ENCODE results near the gene FAM111A.
"Not testable (repeated sequence)": the region's sequence is repeated elsewhere in the genome, so short reads cannot be mapped to it uniquely, and the experiment has no call there.

FAM111A gene

DNA sequence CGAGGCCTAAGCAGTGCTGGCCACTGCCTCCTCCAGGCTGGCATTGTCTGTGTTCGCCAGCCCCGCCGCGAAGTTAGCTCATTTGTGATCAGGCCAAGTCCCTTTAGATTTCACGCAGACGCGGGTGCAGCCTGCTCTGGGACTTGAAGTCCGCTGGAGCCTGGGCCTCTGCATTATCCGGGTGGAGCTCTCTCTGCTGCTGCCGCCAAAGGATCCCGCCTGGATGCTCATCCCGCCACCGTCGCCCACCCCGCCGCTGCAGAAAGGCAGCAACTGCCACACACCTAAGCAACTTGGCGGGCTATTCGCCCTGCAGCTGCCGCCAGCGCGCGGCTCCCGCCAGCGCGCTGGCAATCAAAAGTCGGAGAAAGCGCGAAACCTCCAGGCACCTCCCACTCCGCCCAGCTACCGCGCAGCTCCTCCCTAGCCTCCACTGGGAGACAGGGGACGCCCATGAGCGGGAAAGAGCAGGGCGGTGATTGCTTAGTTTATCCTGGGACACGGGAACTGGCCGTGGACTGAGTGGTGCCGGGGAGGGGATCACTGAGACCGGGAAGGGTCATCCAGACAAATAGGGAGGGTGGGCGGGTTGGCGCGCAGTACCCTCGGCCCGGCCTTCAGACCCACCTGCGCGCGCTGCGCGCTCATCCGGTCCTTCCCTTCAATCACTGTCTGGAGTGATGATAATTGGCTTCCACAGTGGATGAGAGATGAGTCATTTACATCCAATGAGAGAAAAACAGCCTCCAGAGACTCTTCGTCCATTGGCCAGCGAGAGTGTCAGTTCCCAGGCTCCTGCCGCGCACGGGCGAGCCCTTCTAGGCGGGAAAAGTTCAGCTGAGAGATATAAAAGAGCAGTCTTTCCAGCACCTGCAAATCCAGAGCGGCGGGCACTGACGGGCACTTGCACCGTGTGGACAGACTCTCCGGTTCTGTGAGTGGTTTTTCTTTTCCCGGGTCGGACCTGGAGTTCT is 36.0 kb upstream of the FAM111A start, which contains the start of gene FAM111B:
Gene FAM111B (plus strand): TSS at position 875 of the 974 bp plus-strand sequence. CDS start 2,389 bp downstream, outside the sequence.
- POLR2A ChIA-PET, result no interaction called here
- peak within 1 kb of the TSS; percentile 68 for H3K4me3 ChIP-seq (ENCODE audit: low read depth, low read length)
- TF ChIP-seq, protein P1, sequence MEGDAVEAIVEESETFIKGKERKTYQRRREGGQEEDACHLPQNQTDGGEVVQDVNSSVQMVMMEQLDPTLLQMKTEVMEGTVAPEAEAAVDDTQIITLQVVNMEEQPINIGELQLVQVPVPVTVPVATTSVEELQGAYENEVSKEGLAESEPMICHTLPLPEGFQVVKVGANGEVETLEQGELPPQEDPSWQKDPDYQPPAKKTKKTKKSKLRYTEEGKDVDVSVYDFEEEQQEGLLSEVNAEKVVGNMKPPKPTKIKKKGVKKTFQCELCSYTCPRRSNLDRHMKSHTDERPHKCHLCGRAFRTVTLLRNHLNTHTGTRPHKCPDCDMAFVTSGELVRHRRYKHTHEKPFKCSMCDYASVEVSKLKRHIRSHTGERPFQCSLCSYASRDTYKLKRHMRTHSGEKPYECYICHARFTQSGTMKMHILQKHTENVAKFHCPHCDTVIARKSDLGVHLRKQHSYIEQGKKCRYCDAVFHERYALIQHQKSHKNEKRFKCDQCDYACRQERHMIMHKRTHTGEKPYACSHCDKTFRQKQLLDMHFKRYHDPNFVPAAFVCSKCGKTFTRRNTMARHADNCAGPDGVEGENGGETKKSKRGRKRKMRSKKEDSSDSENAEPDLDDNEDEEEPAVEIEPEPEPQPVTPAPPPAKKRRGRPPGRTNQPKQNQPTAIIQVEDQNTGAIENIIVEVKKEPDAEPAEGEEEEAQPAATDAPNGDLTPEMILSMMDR (IDR thresholded peaks at IDR 0.05; ENCODE audit: insufficient read depth, low read length, missing control alignments), result peak; percentile 23
- CTCF ChIA-PET, result interaction anchor here (0.7 to 7.2 kb wide), 14 partner anchors 9 to 65 kb away, joined by 3 to 57 read pairs (median 4); partner anchors contain the start of gene DTX4
- DNase-seq (ENCODE audit: low read depth, low spot score), result peak; percentile 47

DNA sequence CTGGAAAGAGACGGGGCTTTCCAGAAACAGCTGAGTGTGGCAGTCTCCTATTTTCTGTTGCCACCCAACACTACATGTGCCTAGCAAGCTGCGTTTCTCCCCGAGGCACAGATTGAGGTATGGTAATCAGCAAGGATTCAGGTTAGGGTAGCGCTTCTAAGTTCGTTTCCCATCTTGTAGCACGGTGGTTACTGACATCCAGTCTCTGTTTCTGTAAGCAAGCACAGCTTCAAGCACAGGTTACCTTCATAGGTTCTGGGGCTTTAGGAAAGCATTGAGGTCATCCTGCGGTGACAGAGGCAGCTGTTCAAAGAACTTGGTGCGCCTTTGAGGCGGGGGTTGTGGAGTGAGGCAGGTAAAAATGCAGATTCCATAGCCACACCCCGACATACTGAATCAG is 34.9 kb upstream of the FAM111A start:
- peak overlapping the region; percentile 68 for H3K4me3 ChIP-seq (ENCODE audit: low read depth, low read length)
- CTCF ChIA-PET, result interaction anchor here (0.8 to 7.2 kb wide), 6 partner anchors 10 to 50 kb away, joined by 3 to 57 read pairs (median 14); no protein-coding TSS in a partner anchor
- DNase-seq (ENCODE audit: low read depth, low spot score); POLR2A ChIA-PET: not testable (repeated sequence)

DNA sequence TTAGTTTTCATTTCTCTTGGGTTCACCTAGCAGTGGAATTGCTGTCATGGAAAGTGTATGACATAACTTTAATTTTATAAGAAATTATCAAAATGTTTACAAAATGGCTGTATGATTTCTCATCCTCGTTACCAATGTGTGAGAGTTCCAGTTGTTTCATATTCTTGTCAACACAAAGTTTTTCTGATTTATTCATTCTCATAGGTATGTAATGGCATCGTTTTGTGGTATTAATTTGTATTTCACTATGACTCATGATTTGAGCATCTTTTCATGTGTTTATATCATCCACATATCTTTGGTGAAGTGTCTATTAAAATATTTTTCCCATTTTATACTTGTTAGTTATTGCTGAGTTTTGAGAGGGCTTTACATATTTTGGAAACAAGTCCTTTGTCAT is 30.2 kb upstream of the FAM111A start:
- ChIA-PET POLR2A (no interaction called here), CTCF (no interaction called here)
- H3K4me3 ChIP-seq (ENCODE audit: low read depth, low read length), result no peak overlapping the region
- TF ChIP-seq, protein P1 (IDR thresholded peaks at IDR 0.05; ENCODE audit: insufficient read depth, low read length, missing control alignments), result no peak
- no peak for DNase-seq (ENCODE audit: low read depth, low spot score)

DNA sequence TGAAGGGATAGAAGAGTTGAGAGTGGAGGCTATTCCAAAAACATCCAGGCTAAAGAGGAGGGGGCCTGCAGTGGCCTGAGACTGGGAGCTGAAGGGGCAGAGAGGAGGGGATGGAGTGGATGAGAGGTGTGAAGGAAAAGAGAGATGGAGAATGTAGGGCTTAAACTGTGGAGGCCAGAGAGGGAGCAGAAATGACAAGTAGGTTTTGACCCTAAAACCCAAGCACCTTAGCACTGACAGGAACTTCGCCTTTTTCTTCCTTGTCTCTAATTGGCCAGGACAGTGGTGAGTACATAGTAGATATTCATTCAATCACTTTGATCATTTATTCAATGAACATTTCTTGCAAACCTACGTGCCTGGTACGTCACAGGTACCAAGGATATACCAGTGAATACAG is 28.3 kb upstream of the FAM111A start:
- CTCF ChIA-PET, result interaction anchor here (1.9 kb wide), 1 partner anchor 22 kb away, joined by 13 read pairs; no protein-coding TSS in a partner anchor

DNA sequence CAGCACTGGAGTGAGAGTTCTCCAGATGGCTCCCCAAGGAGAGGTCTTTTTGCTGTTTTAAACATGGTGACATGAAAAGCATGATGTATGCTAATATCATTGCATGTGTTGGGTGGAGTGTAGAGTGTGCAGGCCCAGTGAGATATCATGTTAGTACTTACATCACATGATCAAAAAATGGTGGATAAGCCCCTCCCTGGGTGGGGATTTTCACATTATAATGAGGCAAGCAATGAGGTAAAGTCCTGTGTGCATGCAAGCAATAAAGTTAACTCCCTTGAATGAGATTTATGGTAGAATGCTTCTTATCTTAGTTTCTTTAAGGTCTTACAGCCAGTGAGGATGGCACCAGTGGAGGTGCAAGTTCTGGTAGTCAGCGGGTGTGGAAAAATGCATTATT is 27.1 kb upstream of the FAM111A start:
- POLR2A ChIA-PET, result no interaction called here
- no peak overlapping the region for H3K4me3 ChIP-seq (ENCODE audit: low read depth, low read length)
- TF ChIP-seq, protein P1 (IDR thresholded peaks at IDR 0.05; ENCODE audit: insufficient read depth, low read length, missing control alignments), result no peak
- CTCF ChIA-PET, result no interaction called here
- no peak for DNase-seq (ENCODE audit: low read depth, low spot score)

More for the DNA sequence above, 28.3 kb upstream of the FAM111A start:
- POLR2A ChIA-PET, result no interaction called here
- TF ChIP-seq, protein P1 (IDR thresholded peaks at IDR 0.05; ENCODE audit: insufficient read depth, low read length, missing control alignments), result no peak
- no peak for DNase-seq (ENCODE audit: low read depth, low spot score)
- H3K4me3 ChIP-seq (ENCODE audit: low read depth, low read length), result no peak overlapping the region

DNA sequence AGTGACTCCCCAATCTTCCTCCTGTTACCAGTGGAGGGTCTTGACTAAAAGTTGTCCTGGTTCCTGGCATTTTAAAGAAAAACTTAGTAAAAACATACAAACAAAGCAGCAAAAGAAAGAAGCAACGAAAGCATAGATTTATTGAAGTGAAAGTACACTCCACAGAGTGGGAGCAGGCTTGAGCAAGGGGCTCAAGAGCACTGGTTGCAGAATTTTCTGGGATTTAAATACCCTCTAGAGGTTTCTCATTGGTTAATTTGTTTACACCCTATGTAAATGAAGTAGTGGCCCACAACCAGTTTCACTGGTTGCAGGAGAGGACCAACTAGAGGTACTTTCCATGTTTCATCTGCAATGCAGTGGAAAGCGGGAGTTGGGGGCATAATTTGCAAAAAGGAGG is 24.9 kb upstream of the FAM111A start:
- DNase-seq (ENCODE audit: low read depth, low spot score), result no peak
- ChIA-PET POLR2A (no interaction called here), CTCF (no interaction called here)
- TF ChIP-seq, protein P1 (IDR thresholded peaks at IDR 0.05; ENCODE audit: insufficient read depth, low read length, missing control alignments), result no peak
- H3K4me3 ChIP-seq (ENCODE audit: low read depth, low read length), result no peak overlapping the region

Data from AG04449 (cell line).